ENCODE results near the gene BLOC1S5.

GRCh38 chr6:8063761-8064637 lies at the start of gene BLOC1S5:
- TF ChIP-seq CTCF (IDR thresholded peaks at IDR 0.05; ENCODE audit: low read length) (no peak), EZH2 (optimal IDR thresholded peaks at IDR 0.05; ENCODE audit: low read depth, low read length) (no peak), EZH2phosphoT487 (IDR thresholded peaks at IDR 0.05; ENCODE audit: low read length) (no peak)
